Testis (tissue), 2 donors: ENCODE data around the gene PRAC1.

Source experiments
- POLR2A ChIP-seq: fragments of 450-650 bp; IDR thresholded peaks from one replicate; pipeline ENCODE4 v1.6.1; 2017; ENCODE audit warnings: antibody characterized with exemption, mild to moderate bottlenecking, moderate library complexity
- TF ChIP-seq, protein P1 (sequence below), 3 experiments: fragments of 450-650 bp in 2 of 3; fragments of 200-600 bp in 1 of 3; sonication (generic) in 1 of 3; IDR thresholded peaks; one replicate each; pipeline ENCODE4 v1.5.1; 2016 to 2019; ENCODE audit warnings: antibody characterized with exemption in 3 of 3, mild to moderate bottlenecking in 2 of 3, moderate library complexity in 1 of 3

DNA sequence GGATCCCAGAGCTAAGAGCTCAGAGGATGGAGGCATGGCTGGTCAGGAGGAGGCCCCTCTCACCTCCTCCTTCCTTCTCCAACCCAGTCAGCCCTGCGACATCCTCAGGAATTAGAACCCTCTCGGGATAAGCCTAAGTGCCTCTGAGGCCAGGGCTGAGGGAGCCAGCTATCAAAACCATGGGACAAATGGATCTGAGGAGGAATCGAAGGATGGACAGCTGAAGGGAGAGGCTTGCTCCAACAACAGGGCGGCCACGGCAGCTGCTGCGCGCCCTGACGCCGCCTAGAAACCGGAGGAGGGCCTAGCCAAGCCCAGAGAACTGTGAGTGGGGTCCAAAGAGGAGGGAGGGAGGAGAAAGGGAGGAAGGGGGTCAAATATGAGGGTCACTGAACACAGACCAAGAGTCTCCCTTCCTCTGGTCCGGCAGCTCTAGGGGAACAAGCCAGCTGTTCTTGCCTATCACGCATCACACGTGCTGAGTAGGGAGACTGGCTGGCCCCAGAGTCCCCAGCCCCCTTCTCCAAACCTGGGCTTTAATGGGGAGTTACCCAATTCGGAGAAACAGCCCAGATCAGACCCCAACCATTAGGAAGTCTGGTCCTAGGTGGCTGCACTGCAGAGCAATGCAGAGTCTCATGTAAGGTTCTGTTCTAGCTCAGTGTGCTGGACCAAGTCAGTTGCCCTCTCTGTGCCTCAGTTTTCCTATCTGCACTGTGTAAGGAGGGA lies 12.2 kb upstream of the PRAC1 start:
- TF ChIP-seq, protein P1, sequence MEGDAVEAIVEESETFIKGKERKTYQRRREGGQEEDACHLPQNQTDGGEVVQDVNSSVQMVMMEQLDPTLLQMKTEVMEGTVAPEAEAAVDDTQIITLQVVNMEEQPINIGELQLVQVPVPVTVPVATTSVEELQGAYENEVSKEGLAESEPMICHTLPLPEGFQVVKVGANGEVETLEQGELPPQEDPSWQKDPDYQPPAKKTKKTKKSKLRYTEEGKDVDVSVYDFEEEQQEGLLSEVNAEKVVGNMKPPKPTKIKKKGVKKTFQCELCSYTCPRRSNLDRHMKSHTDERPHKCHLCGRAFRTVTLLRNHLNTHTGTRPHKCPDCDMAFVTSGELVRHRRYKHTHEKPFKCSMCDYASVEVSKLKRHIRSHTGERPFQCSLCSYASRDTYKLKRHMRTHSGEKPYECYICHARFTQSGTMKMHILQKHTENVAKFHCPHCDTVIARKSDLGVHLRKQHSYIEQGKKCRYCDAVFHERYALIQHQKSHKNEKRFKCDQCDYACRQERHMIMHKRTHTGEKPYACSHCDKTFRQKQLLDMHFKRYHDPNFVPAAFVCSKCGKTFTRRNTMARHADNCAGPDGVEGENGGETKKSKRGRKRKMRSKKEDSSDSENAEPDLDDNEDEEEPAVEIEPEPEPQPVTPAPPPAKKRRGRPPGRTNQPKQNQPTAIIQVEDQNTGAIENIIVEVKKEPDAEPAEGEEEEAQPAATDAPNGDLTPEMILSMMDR (IDR thresholded peaks at IDR 0.05) = no peak
- no peak for TF ChIP-seq POLR2A
